Femur (tissue), 1 donor: ENCODE measurements around the gene IFNA16.
"Not testable (repeated sequence)": the region's sequence is repeated elsewhere in the genome, so short reads cannot be mapped to it uniquely, and the experiment has no call there.

Experiments used
- DNase-seq: peaks from one replicate; pipeline ENCODE4 v3.0.0-alpha.2; 2017

IFNA16 gene

DNA sequence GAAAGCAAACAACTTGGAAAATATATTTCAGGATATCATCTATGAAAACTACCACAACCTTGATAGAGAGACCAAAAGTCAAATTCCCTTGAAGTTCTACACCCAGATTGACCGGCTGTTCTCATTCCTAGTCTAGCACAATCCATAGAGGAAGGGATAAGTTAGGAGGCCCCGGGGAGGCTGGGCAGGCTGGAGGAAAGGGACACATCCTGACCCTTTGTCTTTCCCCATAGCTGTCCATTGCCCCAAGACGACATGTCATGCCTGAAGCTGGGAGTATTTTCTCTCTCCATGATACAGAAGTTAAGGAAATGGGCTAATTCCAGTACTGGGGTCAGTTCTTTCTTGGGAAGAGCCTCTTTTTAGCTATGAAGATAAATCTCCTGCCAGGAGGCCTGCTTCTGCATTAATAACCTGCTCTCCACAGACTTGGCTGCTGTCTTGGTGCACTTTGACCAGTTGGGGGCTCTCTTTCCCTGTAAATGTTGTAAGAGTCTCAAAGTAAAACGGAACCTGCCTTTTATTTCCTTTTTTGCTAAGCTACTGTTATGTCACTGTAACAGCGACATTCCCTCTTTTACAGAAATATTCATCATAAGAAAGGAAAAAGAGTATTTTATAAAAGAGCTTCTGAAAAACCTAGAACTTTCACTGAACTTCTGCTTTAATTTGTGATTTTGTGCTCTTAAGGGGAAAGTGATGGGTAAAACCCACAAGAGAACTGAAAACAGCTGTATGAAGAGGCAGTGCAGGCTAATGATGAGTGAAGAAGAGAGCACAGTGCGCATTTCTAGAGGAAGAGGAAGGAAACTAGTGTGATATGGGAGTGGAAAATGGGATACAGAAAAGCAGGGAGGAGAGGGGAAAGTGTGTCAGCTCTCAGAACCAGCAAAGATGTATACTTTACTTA is 22.0 kb downstream of the IFNA16 start:
- DNase-seq: not testable (repeated sequence)

DNA sequence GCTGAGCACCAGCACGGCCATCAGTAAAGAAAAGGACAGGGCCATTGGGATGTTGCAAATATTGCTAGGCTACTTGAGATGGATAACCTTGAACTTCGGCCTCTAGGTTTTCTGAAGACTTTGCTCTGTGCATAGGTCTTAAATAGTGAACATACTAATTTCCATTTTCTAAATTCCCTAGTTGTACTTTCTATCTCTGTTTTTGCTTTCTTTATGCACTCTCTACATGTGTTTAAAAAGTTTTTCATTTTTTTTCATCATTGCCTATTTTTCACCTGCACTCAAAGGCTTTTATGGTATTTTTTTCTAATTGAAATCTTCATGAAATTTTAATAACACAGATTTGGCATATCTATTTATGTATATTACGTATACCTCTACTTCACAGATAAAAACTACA is 29.6 kb downstream of the IFNA16 start, which contains the start of gene IFNA4:
IFNA4 (minus strand) TSS at position 101 of the 400 bp plus-strand sequence; CDS start at position 45, 56 bp downstream.
- not testable (repeated sequence) for DNase-seq

DNA sequence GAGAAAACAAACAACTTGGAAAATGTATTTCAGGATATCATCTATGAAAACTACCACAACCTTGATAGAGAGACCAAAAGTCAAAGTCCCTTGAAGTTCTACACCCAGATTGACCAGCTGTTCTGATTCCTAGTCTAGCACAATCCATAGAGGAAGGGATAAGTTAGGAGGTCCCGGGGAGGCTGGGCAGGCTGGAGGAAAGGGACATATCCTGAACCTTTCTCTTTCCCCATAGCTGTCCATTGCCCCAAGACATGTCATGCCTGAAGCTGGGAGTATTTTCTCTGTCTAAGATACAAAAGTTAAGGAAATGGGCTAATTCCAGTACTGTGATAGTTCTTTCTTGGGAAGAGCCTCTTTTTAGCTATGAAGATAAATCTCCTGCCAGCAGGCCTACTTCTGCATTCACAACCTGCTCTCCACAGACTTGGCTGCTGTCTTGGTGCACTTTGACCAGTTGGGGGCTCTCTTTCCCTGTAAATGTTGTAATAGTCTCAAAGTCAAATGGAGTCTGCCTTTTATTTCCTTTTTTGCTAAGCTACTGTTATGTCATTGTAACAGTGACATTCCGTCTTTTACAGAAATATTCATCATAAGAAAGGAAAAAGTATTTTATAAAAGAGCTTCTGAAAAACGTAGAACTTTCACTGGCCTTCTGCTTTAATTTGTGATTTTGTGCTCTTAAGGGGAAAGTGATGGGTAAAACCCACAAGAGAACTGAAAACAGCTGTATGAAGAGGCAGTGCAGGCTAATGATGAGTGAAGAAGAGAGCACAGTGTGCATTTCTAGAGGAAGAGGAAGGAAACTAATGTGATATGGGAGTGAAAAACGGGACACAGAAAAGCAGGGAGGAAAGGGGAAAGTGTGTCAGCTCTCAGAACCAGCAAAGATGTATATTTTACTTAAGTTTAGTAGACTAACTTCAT is 34.0 kb downstream of the IFNA16 start:
- not testable (repeated sequence) for DNase-seq

DNA sequence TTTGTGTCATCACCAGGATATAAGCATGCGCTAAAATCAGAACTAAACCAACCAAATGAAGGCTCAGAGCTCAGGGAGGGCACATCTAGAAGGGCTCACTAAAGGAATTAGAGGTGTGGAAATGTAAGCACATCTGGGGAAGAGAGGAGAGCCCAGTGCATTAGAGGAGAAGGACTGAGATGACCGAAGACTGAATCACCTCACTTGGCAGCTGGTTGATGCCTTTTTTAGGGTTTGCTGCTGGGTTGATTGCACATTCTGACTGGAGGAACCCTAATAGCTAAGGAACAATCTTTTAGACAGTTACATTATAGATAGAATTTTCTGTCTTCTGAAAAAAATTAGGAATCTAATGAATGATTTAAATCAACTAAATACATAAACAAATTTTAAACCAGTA is 42.4 kb downstream of the IFNA16 start:
- DNase-seq: no peak

DNA sequence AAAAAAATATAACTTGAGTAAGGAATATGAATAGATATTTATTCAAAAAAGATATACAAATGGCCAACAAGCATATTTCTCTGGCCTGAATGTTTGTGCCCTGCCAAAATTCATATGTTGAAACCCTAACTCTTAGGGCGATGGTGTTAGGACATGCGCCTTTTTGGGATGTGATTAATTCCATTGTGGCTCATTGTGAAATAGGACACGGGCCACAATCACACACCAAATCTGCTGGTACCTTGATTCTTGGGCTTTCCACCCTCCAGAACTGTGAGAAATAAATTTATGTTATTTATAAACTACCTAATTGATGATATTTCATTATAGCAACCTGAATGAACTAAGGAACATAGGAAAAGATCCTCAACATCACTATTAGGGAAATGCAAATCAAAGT is 45.0 kb downstream of the IFNA16 start:
- no peak for DNase-seq

DNA sequence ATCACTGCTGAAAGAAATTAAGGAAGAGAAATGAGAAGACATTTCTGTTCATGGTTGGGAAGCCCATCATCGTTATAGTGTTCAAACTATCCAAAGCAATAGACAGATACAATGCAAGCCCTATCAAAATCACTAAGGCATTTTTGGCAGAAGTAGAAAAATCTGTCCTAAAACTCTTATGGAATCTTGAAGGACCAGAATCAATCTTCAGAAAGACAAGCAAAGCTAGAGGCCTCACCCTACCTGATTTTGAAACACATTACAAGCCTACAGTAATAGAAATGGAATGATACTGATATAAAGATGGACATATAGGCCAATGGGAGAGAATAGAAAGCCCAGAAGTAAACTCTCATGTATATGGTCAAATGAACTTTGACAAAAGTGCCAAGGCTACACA is 45.8 kb downstream of the IFNA16 start:
- no peak for DNase-seq

DNA sequence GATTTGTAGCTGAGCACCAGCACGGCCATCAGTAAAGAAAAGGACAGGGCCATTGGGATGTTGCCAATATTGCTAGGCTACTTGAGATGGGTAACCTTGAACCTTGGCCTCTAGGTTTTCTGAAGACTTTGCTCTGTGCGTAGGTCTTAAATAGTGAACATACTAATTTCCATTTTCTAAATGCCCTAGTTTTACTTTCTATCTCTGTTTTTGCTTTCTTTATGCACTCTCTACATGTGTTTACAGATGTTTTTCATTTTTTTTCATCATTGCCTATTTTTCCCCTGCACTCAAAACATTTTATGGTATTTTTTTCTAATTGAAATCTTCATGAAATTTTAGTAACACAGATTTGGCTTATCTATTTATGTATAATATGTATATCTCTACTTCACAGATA is 50.6 kb downstream of the IFNA16 start, which contains the start of gene IFNA21:
IFNA21 (minus strand) TSS at position 101 of the 400 bp plus-strand sequence; CDS start at position 53, 48 bp downstream.
- DNase-seq: not testable (repeated sequence)
